ENCODE measurements around the gene UVRAG.
"Not testable (repeated sequence)": the region's sequence is repeated elsewhere in the genome, so short reads cannot be mapped to it uniquely, and the experiment has no call there.

UVRAG gene

GRCh38 chr11:75933736-75934135 is 118.7 kb downstream of the UVRAG start:
- H3K9me3 Mint-ChIP-seq; H3K27me3 Mint-ChIP-seq; H3K36me3 Mint-ChIP-seq (ENCODE audit: insufficient read depth); H3K27ac Mint-ChIP-seq (ENCODE audit: low read depth); ATAC-seq (replicated peaks; ENCODE audit: extremely low read depth, poor library complexity, severe bottlenecking); DNase-seq (ENCODE audit: low spot score in 2 of 2); H3K4me3 Mint-ChIP-seq: not testable (repeated sequence)
- H3K4me1 Mint-ChIP-seq, result peaks cover 16% of the 10 kb centered on the region

DNA sequence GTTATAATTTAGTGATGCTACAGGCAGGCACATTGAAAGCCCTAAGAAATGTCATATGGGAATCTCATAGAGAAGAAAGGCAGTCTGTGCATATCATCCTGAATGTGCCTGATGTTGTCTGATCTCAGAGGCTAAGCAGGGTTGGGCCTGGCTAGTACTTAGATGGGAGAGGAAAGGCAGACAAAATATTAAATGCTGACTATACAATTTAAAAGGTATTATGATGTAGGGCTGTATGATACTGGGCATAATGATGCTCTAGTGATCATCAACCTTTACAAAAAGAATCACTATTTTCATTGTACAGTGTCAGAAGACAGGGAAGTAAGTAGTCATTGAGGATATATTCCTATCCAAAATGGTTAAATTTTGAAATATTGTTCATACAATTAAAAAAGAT is 119.8 kb downstream of the UVRAG start:
- Mint-ChIP-seq H3K9me3 (no peaks in the 10 kb centered on the region), H3K27me3 (no peaks in the 10 kb centered on the region), H3K27ac (ENCODE audit: low read depth) (no peak overlapping the region), H3K36me3 (ENCODE audit: insufficient read depth) (peaks cover 3% of the 10 kb centered on the region), H3K4me1 (peaks cover 16% of the 10 kb centered on the region), H3K4me3 (no peak overlapping the region)
- DNase-seq (ENCODE audit: low spot score in 2 of 2), result no peak
- no peak for ATAC-seq (replicated peaks; ENCODE audit: extremely low read depth, poor library complexity, severe bottlenecking)

GRCh38 chr11:75938543-75938942 is 123.5 kb downstream of the UVRAG start:
- DNase-seq (ENCODE audit: low spot score in 2 of 2), result no peak
- H3K4me1 Mint-ChIP-seq, result peaks cover 14% of the 10 kb centered on the region
- no peaks in the 10 kb centered on the region for H3K27me3 Mint-ChIP-seq
- no peak overlapping the region for H3K27ac Mint-ChIP-seq (ENCODE audit: low read depth)
- no peak overlapping the region for H3K4me3 Mint-ChIP-seq
- H3K9me3 Mint-ChIP-seq, result no peaks in the 10 kb centered on the region
- ATAC-seq (replicated peaks; ENCODE audit: extremely low read depth, poor library complexity, severe bottlenecking), result no peak
- no peaks in the 10 kb centered on the region for H3K36me3 Mint-ChIP-seq (ENCODE audit: insufficient read depth)

DNA sequence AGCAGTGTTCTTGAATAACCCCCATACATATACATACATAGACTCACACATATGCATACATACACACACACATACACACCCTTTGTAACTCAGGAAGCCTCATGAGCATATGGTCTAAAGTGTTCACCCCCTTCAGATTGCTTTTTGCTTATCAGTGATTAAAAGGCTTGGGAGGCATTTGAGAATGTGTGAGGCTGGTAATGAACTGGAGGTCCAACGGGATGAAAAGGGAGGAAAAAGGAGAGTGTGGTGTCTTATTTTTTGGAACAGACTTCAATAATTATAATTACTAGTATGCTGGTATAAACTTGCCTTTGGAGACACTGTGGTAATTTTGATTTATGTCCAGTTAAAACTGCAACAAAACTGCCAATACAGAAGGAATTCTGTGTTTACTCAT is 124.5 kb downstream of the UVRAG start:
- no peaks in the 10 kb centered on the region for H3K9me3 Mint-ChIP-seq
- H3K27ac Mint-ChIP-seq (ENCODE audit: low read depth), result no peak overlapping the region

DNA sequence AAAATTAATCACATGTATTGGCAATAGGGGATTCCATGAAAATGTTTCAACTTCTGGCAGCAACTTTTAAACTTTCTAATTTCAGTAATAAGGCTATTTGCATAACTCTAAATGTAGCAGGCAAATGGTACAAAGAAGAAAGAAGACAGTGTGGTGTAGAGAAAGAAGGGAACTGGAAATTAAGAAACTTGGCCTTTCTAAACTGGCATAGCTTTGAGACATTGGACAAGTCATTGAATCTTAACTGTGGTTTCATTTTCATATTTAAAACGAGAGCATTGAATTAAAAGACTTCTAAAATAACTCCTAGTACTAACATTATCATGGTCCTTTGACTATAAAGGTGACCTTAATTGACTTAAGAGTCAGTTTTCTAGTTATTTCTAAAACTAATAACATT is 125.0 kb downstream of the UVRAG start:
- Mint-ChIP-seq H3K4me1 (peaks cover 13% of the 10 kb centered on the region), H3K4me3 (no peak overlapping the region), H3K27ac (ENCODE audit: low read depth) (no peak overlapping the region), H3K9me3 (no peaks in the 10 kb centered on the region), H3K36me3 (ENCODE audit: insufficient read depth) (no peaks in the 10 kb centered on the region), H3K27me3 (no peaks in the 10 kb centered on the region)
- ATAC-seq (replicated peaks; ENCODE audit: extremely low read depth, poor library complexity, severe bottlenecking), result no peak
- DNase-seq (ENCODE audit: low spot score in 2 of 2), result no peak

More for the DNA sequence above, 124.5 kb downstream of the UVRAG start:
- no peak overlapping the region for H3K4me3 Mint-ChIP-seq
- DNase-seq (ENCODE audit: low spot score in 2 of 2), result no peak
- no peak for ATAC-seq (replicated peaks; ENCODE audit: extremely low read depth, poor library complexity, severe bottlenecking)
- no peaks in the 10 kb centered on the region for H3K27me3 Mint-ChIP-seq
- H3K4me1 Mint-ChIP-seq, result peaks cover 14% of the 10 kb centered on the region
- no peaks in the 10 kb centered on the region for H3K36me3 Mint-ChIP-seq (ENCODE audit: insufficient read depth)

DNA sequence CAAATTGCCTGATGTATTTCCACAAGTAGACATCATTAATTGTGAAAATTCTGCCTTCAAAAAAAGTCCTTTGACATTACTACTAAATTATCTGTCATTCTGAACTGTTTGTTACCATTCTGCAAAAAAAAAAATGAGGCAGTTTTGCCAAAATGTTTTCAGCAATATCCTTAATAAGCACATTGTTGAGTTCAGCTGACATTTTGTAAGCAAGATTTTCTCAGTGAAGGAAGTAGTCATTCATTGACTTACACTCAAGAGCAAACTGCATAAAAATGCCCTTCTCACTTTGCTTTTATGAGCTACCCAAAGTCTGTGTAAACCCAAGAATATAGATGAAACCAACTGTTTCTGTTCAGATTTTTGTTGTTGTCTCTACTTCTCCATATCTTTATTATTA is 125.9 kb downstream of the UVRAG start:
- Mint-ChIP-seq H3K36me3 (ENCODE audit: insufficient read depth) (no peaks in the 10 kb centered on the region), H3K27me3 (no peaks in the 10 kb centered on the region), H3K4me1 (peaks cover 15% of the 10 kb centered on the region), H3K27ac (ENCODE audit: low read depth) (no peak overlapping the region), H3K9me3 (no peaks in the 10 kb centered on the region), H3K4me3 (no peak overlapping the region)
- DNase-seq (ENCODE audit: low spot score in 2 of 2), result no peak
- no peak for ATAC-seq (replicated peaks; ENCODE audit: extremely low read depth, poor library complexity, severe bottlenecking)

GRCh38 chr11:75944515-75944914 is 129.5 kb downstream of the UVRAG start:
- Mint-ChIP-seq H3K4me1 (peaks cover 25% of the 10 kb centered on the region), H3K36me3 (ENCODE audit: insufficient read depth) (no peaks in the 10 kb centered on the region)
- no peak for ATAC-seq (replicated peaks; ENCODE audit: extremely low read depth, poor library complexity, severe bottlenecking)

DNA sequence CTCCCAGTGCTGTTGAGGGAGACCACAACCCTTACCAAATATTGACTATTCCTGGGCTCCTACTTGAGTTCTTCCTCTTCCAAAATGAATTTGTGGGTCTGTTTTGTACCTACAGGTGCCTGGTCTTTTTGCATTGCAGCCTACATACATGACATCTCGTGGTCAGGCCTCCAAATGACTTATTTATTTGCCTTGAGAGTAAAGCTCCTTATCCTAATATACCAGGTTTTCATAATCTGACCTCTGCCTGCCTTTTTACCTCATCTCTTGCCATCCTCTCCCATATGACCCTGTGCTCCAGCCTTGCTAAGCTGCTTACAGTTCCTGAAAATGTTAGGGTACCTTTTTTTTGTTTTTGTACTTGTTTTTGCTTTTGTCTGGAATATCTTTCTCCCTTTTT is 130.4 kb downstream of the UVRAG start:
- no peak overlapping the region for H3K4me3 Mint-ChIP-seq
- no peak for DNase-seq (ENCODE audit: low spot score in 2 of 2)
- ATAC-seq (replicated peaks; ENCODE audit: extremely low read depth, poor library complexity, severe bottlenecking), result no peak
- H3K36me3 Mint-ChIP-seq (ENCODE audit: insufficient read depth), result no peaks in the 10 kb centered on the region
- no peaks in the 10 kb centered on the region for H3K27me3 Mint-ChIP-seq
- H3K27ac Mint-ChIP-seq (ENCODE audit: low read depth), result no peak overlapping the region
- no peaks in the 10 kb centered on the region for H3K9me3 Mint-ChIP-seq
- H3K4me1 Mint-ChIP-seq, result peaks cover 25% of the 10 kb centered on the region

More at GRCh38 chr11:75944515-75944914, 129.5 kb downstream of the UVRAG start:
- H3K4me3 Mint-ChIP-seq, result no peak overlapping the region
- DNase-seq (ENCODE audit: low spot score in 2 of 2), result no peak
- no peak overlapping the region for H3K27ac Mint-ChIP-seq (ENCODE audit: low read depth)
- H3K9me3 Mint-ChIP-seq, result no peaks in the 10 kb centered on the region
- no peaks in the 10 kb centered on the region for H3K27me3 Mint-ChIP-seq

DNA sequence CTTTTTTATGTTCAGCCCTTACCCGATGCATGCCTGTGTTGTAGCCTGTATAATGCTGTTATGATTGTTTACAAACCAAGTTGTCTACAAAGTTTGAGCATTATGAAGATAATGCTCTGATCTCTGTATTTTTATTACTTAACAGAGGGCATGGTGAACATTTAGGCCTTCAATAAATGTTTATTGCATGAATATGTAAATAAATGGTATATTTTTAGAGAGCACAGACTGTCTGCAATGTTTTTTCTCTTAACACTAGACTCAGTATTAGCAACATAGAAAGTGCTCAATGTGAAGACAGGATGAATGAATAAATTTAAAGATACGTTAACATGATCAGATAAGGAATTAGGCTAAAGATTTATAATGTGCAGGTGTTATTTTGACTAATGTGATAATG is 130.9 kb downstream of the UVRAG start:
- ATAC-seq (replicated peaks; ENCODE audit: extremely low read depth, poor library complexity, severe bottlenecking) (no peak), DNase-seq (ENCODE audit: low spot score in 2 of 2) (no peak)
- H3K27ac Mint-ChIP-seq (ENCODE audit: low read depth), result no peak overlapping the region
- no peaks in the 10 kb centered on the region for H3K36me3 Mint-ChIP-seq (ENCODE audit: insufficient read depth)
- no peaks in the 10 kb centered on the region for H3K27me3 Mint-ChIP-seq
- no peak overlapping the region for H3K4me3 Mint-ChIP-seq
- H3K4me1 Mint-ChIP-seq, result peaks cover 25% of the 10 kb centered on the region
- H3K9me3 Mint-ChIP-seq, result no peaks in the 10 kb centered on the region

DNA sequence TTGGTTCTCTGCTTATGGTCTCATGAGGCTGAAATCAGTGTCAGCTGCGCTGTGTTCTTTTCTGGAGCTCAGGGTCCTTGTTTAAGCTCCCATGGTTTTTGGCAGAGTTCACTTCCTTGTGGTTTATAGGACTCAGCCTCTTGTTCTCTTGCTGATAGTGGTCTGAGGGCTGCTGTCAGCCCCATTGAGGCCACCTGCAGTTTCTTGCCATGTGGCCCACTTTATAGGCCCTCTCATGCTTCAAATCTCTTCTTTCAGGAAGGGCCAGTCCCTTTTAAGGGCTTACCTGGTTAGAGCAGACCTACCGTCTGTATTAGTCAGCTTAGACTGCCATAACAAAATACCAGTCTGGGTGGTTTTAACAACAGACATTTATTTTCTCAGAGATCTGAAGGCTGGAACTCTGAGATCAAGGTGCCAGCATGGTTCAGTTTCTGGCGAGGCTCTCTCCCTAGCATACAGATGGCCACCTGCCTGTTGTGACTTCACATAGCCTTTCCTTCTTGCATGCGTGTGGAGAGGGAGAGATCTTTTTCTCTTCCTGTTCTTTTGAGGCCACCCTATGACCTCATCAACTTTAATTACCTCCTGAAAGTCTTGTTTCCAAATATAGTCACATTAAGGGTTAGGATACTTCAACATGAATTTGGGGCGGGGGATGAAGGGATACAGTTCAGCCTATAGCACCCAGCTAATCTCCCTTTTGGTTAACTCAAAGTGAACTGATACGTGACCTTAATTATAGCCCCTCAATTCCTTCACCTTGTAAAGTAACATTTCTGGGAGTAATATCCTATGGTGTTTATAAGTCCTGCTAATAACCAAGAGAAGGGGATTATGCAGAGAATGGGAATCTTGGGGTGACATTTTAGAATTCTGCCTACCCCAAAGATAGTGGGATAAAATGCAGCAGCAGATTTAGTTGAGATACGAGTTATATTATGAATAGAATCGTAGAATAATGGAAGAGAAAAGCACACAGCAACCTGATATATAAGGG is 131.8 kb downstream of the UVRAG start:
- Mint-ChIP-seq H3K9me3 (no peaks in the 10 kb centered on the region), H3K4me3 (no peak overlapping the region), H3K27me3 (no peaks in the 10 kb centered on the region), H3K27ac (ENCODE audit: low read depth) (no peak overlapping the region), H3K4me1 (peaks cover 25% of the 10 kb centered on the region), H3K36me3 (ENCODE audit: insufficient read depth) (no peaks in the 10 kb centered on the region)
- no peak for DNase-seq (ENCODE audit: low spot score in 2 of 2)
- no peak for ATAC-seq (replicated peaks; ENCODE audit: extremely low read depth, poor library complexity, severe bottlenecking)

- Mint-ChIP-seq H3K36me3 (ENCODE audit: insufficient read depth) (peaks cover 1% of the 10 kb centered on the region), H3K4me1 (peaks cover 22% of the 10 kb centered on the region), H3K4me3 (no peak overlapping the region), H3K27ac (ENCODE audit: low read depth) (no peak overlapping the region), H3K27me3 (no peaks in the 10 kb centered on the region), H3K9me3 (no peaks in the 10 kb centered on the region)
- no peak for DNase-seq (ENCODE audit: low spot score in 2 of 2)
- ATAC-seq (replicated peaks; ENCODE audit: extremely low read depth, poor library complexity, severe bottlenecking), result no peak
These were observed 134.1 kb downstream of the UVRAG start for GRCh38 chr11:75949023-75949672.

DNA sequence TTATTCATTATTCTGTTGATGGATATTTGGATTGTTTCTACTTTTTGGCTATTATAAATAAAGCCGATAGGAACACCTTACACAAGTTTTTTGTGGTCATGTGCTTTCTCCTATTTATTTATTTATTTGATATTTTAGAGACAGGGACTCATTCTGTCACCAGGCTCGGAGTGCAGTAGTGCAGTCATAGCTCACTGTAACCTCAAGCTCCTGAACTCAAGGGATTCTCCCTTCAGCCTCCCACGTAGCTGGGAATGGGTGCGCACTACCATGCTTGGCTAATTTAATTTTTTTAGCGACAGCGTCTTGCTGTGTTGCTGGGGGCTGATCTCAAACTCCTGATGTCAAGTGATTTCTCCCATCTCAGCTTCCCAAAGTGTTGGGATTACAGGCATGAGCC is 135.1 kb downstream of the UVRAG start:
- ATAC-seq (replicated peaks; ENCODE audit: extremely low read depth, poor library complexity, severe bottlenecking) (no peak), DNase-seq (ENCODE audit: low spot score in 2 of 2) (no peak)
- Mint-ChIP-seq H3K27ac (ENCODE audit: low read depth) (no peak overlapping the region), H3K36me3 (ENCODE audit: insufficient read depth) (peaks cover 1% of the 10 kb centered on the region), H3K9me3 (no peaks in the 10 kb centered on the region), H3K4me1 (peaks cover 18% of the 10 kb centered on the region), H3K27me3 (no peaks in the 10 kb centered on the region), H3K4me3 (no peak overlapping the region)

DNA sequence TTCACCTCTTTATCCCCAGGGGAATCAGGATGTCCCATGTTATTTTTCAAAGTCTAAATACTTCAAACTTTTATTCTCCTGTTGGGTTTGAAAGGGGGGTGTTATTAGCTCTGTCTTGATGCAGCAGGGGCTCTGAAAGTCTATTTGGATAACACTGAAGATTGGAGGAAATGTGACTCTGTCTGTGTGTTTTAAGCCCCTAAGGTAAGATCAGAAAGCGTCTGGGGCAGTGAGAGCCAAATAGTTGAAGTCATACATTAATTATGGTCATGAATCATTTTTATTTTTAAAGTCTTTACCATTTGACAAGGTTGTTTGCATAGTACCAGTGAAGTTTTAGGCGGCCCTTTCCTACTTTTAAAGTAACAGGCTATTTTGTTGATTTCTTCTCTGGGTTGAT is 139.0 kb downstream of the UVRAG start:
- DNase-seq (ENCODE audit: low spot score in 2 of 2) (no peak), ATAC-seq (replicated peaks; ENCODE audit: extremely low read depth, poor library complexity, severe bottlenecking) (no peak)
- H3K36me3 Mint-ChIP-seq (ENCODE audit: insufficient read depth), result peaks cover 1% of the 10 kb centered on the region
- H3K27me3 Mint-ChIP-seq, result no peaks in the 10 kb centered on the region
- no peaks in the 10 kb centered on the region for H3K9me3 Mint-ChIP-seq
- H3K4me3 Mint-ChIP-seq, result no peak overlapping the region
- no peak overlapping the region for H3K27ac Mint-ChIP-seq (ENCODE audit: low read depth)
- no peaks in the 10 kb centered on the region for H3K4me1 Mint-ChIP-seq
